Measurements from ENCODE around the gene PREX1.

GRCh38 chr20:48783533-48784272 is 44.1 kb downstream of the PREX1 start:
- TF ChIP-seq, protein P1, sequence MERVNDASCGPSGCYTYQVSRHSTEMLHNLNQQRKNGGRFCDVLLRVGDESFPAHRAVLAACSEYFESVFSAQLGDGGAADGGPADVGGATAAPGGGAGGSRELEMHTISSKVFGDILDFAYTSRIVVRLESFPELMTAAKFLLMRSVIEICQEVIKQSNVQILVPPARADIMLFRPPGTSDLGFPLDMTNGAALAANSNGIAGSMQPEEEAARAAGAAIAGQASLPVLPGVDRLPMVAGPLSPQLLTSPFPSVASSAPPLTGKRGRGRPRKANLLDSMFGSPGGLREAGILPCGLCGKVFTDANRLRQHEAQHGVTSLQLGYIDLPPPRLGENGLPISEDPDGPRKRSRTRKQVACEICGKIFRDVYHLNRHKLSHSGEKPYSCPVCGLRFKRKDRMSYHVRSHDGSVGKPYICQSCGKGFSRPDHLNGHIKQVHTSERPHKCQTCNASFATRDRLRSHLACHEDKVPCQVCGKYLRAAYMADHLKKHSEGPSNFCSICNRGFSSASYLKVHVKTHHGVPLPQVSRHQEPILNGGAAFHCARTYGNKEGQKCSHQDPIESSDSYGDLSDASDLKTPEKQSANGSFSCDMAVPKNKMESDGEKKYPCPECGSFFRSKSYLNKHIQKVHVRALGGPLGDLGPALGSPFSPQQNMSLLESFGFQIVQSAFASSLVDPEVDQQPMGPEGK (CRISPR knock-in tag; IDR thresholded peaks at IDR 0.05; ENCODE audit: borderline replicate concordance): no peak
- TF ChIP-seq, protein P2, sequence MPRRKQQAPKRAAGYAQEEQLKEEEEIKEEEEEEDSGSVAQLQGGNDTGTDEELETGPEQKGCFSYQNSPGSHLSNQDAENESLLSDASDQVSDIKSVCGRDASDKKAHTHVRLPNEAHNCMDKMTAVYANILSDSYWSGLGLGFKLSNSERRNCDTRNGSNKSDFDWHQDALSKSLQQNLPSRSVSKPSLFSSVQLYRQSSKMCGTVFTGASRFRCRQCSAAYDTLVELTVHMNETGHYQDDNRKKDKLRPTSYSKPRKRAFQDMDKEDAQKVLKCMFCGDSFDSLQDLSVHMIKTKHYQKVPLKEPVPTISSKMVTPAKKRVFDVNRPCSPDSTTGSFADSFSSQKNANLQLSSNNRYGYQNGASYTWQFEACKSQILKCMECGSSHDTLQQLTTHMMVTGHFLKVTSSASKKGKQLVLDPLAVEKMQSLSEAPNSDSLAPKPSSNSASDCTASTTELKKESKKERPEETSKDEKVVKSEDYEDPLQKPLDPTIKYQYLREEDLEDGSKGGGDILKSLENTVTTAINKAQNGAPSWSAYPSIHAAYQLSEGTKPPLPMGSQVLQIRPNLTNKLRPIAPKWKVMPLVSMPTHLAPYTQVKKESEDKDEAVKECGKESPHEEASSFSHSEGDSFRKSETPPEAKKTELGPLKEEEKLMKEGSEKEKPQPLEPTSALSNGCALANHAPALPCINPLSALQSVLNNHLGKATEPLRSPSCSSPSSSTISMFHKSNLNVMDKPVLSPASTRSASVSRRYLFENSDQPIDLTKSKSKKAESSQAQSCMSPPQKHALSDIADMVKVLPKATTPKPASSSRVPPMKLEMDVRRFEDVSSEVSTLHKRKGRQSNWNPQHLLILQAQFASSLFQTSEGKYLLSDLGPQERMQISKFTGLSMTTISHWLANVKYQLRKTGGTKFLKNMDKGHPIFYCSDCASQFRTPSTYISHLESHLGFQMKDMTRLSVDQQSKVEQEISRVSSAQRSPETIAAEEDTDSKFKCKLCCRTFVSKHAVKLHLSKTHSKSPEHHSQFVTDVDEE (CRISPR knock-in tag; IDR thresholded peaks at IDR 0.05): no peak
- TF ChIP-seq ZFP3 (CRISPR knock-in tag; IDR thresholded peaks at IDR 0.05) (no peak), CSDC2 (CRISPR knock-in tag; IDR thresholded peaks at IDR 0.05) (no peak)
